Thyroid gland (tissue), 4 donors: ENCODE data around the gene SEMG2. TPM values are rescaled to one million over a fixed set of nuclear protein-coding genes. Genes with fewer than 3 reads are reported as not detected.

Experiments
- DNase-seq, 2 donors: peaks; one replicate each; pipeline ENCODE4 v3.0.0-alpha.2; 2019
- H3K27ac ChIP-seq, 3 donors: fragments of 200-600 bp; sonication (generic); 1 replicate in 2 of 3; 2 replicates in 1 of 3; pipeline ENCODE4 v1.5.1; 2016 to 2019; ENCODE audit warnings: mild to moderate bottlenecking in 1 of 3, moderate library complexity in 1 of 3
- H3K27me3 ChIP-seq: fragments of 200-600 bp; sonication (generic); one replicate; pipeline ENCODE4 v1.5.1; 2019
- H3K36me3 ChIP-seq, 2 donors: fragments of 200-600 bp; sonication (generic); one replicate each; pipeline ENCODE4 v1.5.1; 2016 to 2019
- H3K4me1 ChIP-seq, 2 donors: fragments of 200-600 bp; sonication (generic); one replicate each; pipeline ENCODE4 v1.5.1; 2017 to 2019
- H3K4me3 ChIP-seq, 3 donors: fragments of 200-600 bp; sonication (generic); replicated peaks in 1 of 3; 1 replicate in 2 of 3; 2 replicates in 1 of 3; pipeline ENCODE4 v1.5.1; 2016; ENCODE audit warnings: mild to moderate bottlenecking in 1 of 3
- H3K9me3 ChIP-seq: fragments of 200-600 bp; sonication (generic); one replicate; pipeline ENCODE4 v1.5.1; 2017
- POLR2A ChIP-seq, 2 donors: fragments of 450-650 bp; IDR thresholded peaks; one replicate each; pipeline ENCODE4 v1.6.1; 2017; ENCODE audit warnings: antibody characterized with exemption in 2 of 2, mild to moderate bottlenecking in 2 of 2, moderate library complexity in 1 of 2
- WGBS, 2 donors: methylation state at CpG; one replicate each; pipeline ENCODE4 v1.1.5; 2017; 5-methylcytosine and 5-hydroxymethylcytosine counted together
- intact Hi-C: fragments of 100-400 bp; cut with DNase I; formaldehyde crosslinking; loops from one replicate; pipeline ENCODE4 v1.15.1; 2023
- total RNA-seq, 4 donors: library from RNA; depleted of rRNA; stranded (reverse); fragments of >200 nt; gene quantifications; one replicate each; pipeline ENCODE4 v1.2.3, GENCODE V29; 2016
- TF ChIP-seq, protein P1 (sequence below), 6 experiments: fragments of 200-600 bp in 3 of 6; fragments of 450-650 bp in 3 of 6; sonication (generic) in 3 of 6; IDR thresholded peaks; one replicate each; pipeline ENCODE4 v1.5.1; 2016 to 2019; ENCODE audit warnings: antibody characterized with exemption in 6 of 6, mild to moderate bottlenecking in 2 of 6, inconsistent platforms in 1 of 6, moderate library complexity in 1 of 6

Gene SEMG2
- total RNA-seq, 4 donors from 2014 or later: not detected

- no peaks in the 10 kb centered on the region for H3K36me3 ChIP-seq
- intact Hi-C loops: no loop called here
- no peak for DNase-seq
- H3K27me3 ChIP-seq: no peaks in the 10 kb centered on the region
- H3K27ac ChIP-seq: no peak overlapping the region
- H3K4me3 ChIP-seq: no peak overlapping the region
- no peaks in the 10 kb centered on the region for H3K4me1 ChIP-seq
- 75 to 80% methylated on average over 1 of the region's 1 CpG for WGBS, 2 donors
- no peak for TF ChIP-seq POLR2A (IDR thresholded peaks at IDR 0.05)
- TF ChIP-seq, protein P1, sequence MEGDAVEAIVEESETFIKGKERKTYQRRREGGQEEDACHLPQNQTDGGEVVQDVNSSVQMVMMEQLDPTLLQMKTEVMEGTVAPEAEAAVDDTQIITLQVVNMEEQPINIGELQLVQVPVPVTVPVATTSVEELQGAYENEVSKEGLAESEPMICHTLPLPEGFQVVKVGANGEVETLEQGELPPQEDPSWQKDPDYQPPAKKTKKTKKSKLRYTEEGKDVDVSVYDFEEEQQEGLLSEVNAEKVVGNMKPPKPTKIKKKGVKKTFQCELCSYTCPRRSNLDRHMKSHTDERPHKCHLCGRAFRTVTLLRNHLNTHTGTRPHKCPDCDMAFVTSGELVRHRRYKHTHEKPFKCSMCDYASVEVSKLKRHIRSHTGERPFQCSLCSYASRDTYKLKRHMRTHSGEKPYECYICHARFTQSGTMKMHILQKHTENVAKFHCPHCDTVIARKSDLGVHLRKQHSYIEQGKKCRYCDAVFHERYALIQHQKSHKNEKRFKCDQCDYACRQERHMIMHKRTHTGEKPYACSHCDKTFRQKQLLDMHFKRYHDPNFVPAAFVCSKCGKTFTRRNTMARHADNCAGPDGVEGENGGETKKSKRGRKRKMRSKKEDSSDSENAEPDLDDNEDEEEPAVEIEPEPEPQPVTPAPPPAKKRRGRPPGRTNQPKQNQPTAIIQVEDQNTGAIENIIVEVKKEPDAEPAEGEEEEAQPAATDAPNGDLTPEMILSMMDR (IDR thresholded peaks at IDR 0.05): no peak
- no peaks in the 10 kb centered on the region for H3K9me3 ChIP-seq
These were observed 5.1 kb downstream of the SEMG2 start for GRCh38 chr20:45226287-45226686.

DNA sequence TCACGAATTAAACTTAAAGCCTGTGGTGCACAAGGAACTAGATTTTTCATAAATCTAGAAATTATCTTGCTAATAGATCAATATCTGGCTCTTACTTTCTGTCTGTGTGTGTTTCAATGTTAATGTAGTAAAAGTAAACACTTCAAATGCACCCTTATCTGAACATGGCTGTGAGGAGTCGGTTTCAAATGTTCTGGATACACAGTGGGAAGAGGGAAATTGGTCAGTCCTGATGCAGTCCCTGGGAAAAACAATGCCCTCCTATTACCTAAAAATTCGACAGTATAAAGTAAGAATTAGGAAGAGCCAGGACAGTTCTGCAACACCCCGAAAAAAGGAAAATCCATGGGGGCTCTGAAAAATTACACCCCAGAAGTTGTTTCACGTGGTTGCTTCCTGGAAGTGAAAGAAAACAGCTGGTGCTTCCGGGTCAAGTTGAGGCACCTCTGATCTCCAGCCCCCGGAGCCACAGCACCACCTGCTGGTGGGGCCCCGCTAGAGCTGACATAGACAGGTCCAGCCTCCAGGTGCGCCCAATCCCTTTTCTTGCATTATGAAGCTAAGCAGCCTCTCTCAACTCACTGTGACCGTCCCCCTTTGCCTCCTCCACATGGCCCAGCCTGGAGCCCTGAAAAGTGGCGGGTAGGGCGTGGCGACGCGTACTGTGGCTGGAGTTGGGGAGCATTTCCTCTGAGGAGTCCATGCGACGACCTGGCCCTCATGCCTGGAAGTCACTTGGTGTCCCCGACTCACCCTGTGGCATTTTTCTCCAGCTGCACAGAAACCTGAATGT is 8.3 kb downstream of the SEMG2 start:
- no peak for TF ChIP-seq POLR2A (IDR thresholded peaks at IDR 0.05)
- TF ChIP-seq, protein P1 (IDR thresholded peaks at IDR 0.05): peak in 2 of 6 experiments; percentile 43 to 45
- H3K36me3 ChIP-seq: no peaks in the 10 kb centered on the region
- no peak overlapping the region for H3K27ac ChIP-seq
- 68 to 75% methylated on average over 12 to 17 of the region's 18 CpGs for WGBS, 2 donors
- peak; percentile 9 to 37 for DNase-seq
- no peak overlapping the region for H3K4me3 ChIP-seq
- no peaks in the 10 kb centered on the region for H3K4me1 ChIP-seq
- no peaks in the 10 kb centered on the region for H3K9me3 ChIP-seq
- intact Hi-C loops: no loop called here
- H3K27me3 ChIP-seq: no peaks in the 10 kb centered on the region

- no peak overlapping the region for H3K27ac ChIP-seq
- TF ChIP-seq, protein P1 (IDR thresholded peaks at IDR 0.05): no peak
- TF ChIP-seq POLR2A (IDR thresholded peaks at IDR 0.05): no peak
- DNase-seq: no peak
- H3K4me3 ChIP-seq: no peak overlapping the region
- H3K36me3 ChIP-seq: no peaks in the 10 kb centered on the region
- no peaks in the 10 kb centered on the region for H3K9me3 ChIP-seq
- H3K4me1 ChIP-seq: no peaks in the 10 kb centered on the region
- H3K27me3 ChIP-seq: no peaks in the 10 kb centered on the region
- intact Hi-C loops: no loop called here
- WGBS, 2 donors: 68 to 78% methylated on average over 9 of the region's 9 CpGs
These were observed 9.5 kb downstream of the SEMG2 start for GRCh38 chr20:45230631-45231030.

DNA sequence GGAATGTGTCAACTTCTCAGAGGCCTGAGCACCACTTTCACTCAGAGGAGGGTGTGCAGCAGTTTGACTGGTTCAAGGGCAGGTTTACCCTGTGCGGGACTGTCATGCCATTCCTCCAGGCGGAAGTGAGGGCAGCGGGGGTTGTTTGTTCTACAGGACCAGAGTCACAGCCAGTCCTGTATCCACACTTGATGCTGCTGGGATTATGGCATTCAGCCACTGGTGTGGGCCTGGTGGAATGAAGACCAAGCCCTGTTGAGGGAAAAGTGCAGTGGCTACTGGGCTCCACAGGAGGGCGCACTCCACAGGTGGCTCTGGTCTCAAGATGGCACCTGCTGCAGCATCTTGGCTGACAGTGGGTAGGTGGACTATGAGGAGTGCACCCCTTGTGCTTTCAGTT is 14.8 kb downstream of the SEMG2 start:
- TF ChIP-seq, protein P1 (IDR thresholded peaks at IDR 0.05): peak in 1 of 6 experiments; percentile 18
- TF ChIP-seq POLR2A (IDR thresholded peaks at IDR 0.05): no peak
- H3K27me3 ChIP-seq: no peaks in the 10 kb centered on the region
- intact Hi-C loops: no loop called here
- no peaks in the 10 kb centered on the region for H3K36me3 ChIP-seq
- 70 to 89% methylated on average over 3 to 4 of the region's 4 CpGs for WGBS, 2 donors
- DNase-seq: no peak
- H3K4me3 ChIP-seq: no peak overlapping the region
- H3K27ac ChIP-seq: no peak overlapping the region
- no peaks in the 10 kb centered on the region for H3K4me1 ChIP-seq
- no peaks in the 10 kb centered on the region for H3K9me3 ChIP-seq

DNA sequence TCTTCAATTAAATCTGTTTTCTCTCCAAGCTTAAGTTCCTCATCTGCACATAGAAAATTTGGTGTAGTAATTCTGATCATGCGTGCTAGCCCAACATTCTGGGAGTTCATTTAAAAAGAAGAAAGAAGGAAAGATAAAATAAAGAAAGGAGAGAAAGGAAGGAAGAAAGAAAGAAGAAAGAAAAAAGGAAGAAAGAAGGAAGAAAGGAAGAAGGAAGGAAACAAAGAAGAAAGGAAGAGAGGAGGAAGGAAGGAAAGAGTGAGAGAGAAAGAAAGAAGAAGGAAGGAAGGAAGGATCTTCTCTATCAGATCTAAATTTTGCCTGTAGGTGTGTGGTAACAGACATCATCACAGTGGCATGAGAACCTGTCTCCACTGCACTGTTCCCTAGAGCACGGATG is 17.0 kb downstream of the SEMG2 start:
- DNase-seq: no peak
- intact Hi-C loops: no loop called here
- H3K4me1 ChIP-seq: no peaks in the 10 kb centered on the region

More for the DNA sequence above, 17.0 kb downstream of the SEMG2 start:
- TF ChIP-seq, protein P1 (IDR thresholded peaks at IDR 0.05): no peak
- TF ChIP-seq POLR2A (IDR thresholded peaks at IDR 0.05): no peak
- Histone ChIP-seq H3K9me3 (no peaks in the 10 kb centered on the region), H3K36me3 (no peaks in the 10 kb centered on the region), H3K27ac (no peak overlapping the region), H3K4me3 (no peak overlapping the region), H3K27me3 (no peaks in the 10 kb centered on the region)
- WGBS, 2 donors: 73 to 79% methylated on average over 2 of the region's 2 CpGs
